SU-DHL-6 (cell line): ENCODE results near the gene GTPBP10.

Experiments
- CTCF ChIP-seq: fragments of 200-600 bp; sonication (generic); IDR thresholded peaks from one replicate; pipeline ENCODE4 v1.5.1; 2017; ENCODE audit warnings: antibody characterized with exemption, mild to moderate bottlenecking, low read length, moderate library complexity; ENCODE audit not compliant: insufficient read depth, poor library complexity, severe bottlenecking
- EZH2phosphoT487 ChIP-seq: fragments of 200-600 bp; sonication (generic), shearing (Covaris generic); conservative IDR thresholded peaks from 2 replicates; pipeline ENCODE4 v1.6.1; 2018; ENCODE audit warnings: mild to moderate bottlenecking, antibody characterized with exemption, low read length, moderate library complexity, mixed read lengths

GRCh38 chr7:90409667-90410066 is 63.2 kb downstream of the GTPBP10 start:
- TF ChIP-seq CTCF (no peak), EZH2phosphoT487 (no peak)
